Measurements from ENCODE around the gene RAB1A.

RAB1A gene

DNA sequence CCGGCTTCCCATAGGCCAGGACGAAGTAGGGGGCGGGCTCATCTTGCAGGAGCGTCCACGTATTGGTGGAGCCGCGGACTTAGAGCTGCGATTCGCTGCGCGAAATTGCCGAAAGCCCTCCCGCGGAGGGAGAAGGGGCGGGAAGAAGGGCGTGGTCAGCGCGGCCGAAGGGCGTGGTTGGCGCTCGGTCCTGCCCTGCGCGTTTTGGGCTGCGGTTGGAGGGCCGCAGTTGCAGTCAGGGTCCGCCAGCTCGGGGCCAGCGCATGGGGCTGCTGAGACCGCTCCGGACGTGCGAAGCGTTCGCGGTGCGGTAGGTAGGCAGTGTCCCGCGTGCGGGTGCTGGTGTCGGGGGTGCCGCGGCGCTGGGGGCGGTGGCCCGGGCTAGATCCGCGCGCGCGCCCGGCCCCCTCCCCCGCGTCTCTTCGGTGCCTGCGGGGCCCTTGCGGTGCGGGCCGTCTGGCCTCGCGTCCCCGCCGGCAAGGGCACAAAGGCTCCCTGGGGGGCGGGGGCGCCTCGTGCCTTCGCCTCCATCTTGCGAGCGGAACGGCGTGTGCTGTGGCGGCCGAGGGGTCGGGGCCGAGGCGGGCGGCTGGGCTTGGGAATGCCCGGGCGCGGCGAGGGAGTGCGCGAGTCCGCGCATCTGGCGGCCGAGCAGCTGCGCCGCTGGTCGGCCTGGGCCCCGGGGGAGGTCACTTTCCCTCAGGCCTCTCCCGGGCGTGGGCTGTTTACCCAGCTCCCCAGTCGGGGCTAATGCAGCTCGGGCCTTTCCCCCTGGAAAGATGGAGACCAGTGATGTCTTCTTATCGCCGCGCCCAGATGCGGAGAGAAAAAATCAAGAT is 73.5 kb downstream of the RAB1A start, which contains the start of gene CEP68:
CEP68 (plus strand) TSS at position 202 of the 839 bp plus-strand sequence. CDS start 13,029 bp downstream, outside the sequence.
- TF ChIP-seq, protein P1, sequence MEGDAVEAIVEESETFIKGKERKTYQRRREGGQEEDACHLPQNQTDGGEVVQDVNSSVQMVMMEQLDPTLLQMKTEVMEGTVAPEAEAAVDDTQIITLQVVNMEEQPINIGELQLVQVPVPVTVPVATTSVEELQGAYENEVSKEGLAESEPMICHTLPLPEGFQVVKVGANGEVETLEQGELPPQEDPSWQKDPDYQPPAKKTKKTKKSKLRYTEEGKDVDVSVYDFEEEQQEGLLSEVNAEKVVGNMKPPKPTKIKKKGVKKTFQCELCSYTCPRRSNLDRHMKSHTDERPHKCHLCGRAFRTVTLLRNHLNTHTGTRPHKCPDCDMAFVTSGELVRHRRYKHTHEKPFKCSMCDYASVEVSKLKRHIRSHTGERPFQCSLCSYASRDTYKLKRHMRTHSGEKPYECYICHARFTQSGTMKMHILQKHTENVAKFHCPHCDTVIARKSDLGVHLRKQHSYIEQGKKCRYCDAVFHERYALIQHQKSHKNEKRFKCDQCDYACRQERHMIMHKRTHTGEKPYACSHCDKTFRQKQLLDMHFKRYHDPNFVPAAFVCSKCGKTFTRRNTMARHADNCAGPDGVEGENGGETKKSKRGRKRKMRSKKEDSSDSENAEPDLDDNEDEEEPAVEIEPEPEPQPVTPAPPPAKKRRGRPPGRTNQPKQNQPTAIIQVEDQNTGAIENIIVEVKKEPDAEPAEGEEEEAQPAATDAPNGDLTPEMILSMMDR (IDR thresholded peaks at IDR 0.05; ENCODE audit: low read length): no peak
- TF ChIP-seq EZH2 (optimal IDR thresholded peaks at IDR 0.05; ENCODE audit: low read depth, low read length): no peak
- no peak for TF ChIP-seq EZH2phosphoT487 (IDR thresholded peaks at IDR 0.05; ENCODE audit: low read length)

DNA sequence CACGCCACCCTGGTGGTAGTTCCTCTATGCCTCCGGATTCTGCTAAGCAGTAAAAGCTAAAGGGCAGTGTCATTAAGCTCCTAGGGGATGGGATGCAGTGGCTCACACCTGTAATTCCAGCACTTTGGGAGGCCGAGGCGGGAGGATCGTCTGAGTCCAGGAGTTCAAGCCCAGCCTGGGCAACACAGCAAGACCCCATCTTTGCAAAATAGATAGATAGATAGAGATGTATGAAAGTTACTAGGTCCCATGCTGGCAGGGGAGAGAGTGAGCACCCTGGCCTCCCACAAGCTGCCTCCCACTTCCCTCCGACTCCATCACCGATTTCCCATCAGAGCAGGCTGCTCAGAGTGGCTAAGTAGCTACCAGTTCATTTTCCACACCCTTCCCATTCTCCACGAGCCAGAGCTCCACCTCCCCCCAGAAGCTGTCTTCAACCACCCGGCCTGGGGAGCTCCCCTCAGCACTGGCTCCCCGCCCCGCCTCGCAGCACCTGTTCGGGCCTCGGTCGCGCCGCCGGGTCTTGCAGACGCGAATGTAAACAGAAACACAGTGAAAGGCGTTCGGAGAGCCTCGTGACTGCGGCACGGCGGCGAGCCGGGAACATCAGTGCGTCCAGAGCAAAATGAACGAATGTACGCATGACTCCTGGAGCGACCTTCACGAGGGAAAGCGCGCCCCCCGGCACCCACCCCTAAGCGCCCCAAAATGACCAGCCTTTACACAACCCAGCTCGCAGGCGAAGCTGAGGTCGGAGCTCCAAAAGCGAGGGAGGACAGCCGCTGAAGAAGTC is 74.3 kb downstream of the RAB1A start:
- DNase-seq: peak; percentile 79
- Histone ChIP-seq H3F3A (ENCODE audit: insufficient read depth, low read length) (peaks cover 25% of the 10 kb centered on the region), H3K4me2 (ENCODE audit: low read depth, low read length) (peak overlapping the region; percentile 63), H3K27me3 (replicated peaks; ENCODE audit: insufficient read depth, low read length) (no peaks in the 10 kb centered on the region), H3K9ac (ENCODE audit: low read length) (peak overlapping the region; percentile 57), H4K20me1 (ENCODE audit: insufficient read depth, low read length) (no peaks in the 10 kb centered on the region), H3K9me2 (replicated peaks; ENCODE audit: insufficient read depth, low read length) (no peaks in the 10 kb centered on the region), H3K79me2 (ENCODE audit: low read length) (peaks cover 49% of the 10 kb centered on the region), H3K4me1 (ENCODE audit: low read length) (peaks cover 53% of the 10 kb centered on the region), H3K4me3 (ENCODE audit: low read length) (peak overlapping the region; percentile 78), H3K36me3 (replicated peaks; ENCODE audit: insufficient read depth, low read length) (no peaks in the 10 kb centered on the region), H3K9me3 (replicated peaks; ENCODE audit: insufficient read depth, low read length) (no peaks in the 10 kb centered on the region), H2AFZ (ENCODE audit: low read length) (peak overlapping the region; percentile 73), H3K27ac (ENCODE audit: low read length) (peak overlapping the region; percentile 65; the same call in 1 of the 2 replicates)
- TF ChIP-seq, protein P1 (IDR thresholded peaks at IDR 0.05; ENCODE audit: low read length): no peak
- TF ChIP-seq EZH2 (optimal IDR thresholded peaks at IDR 0.05; ENCODE audit: low read depth, low read length) (no peak), EZH2phosphoT487 (IDR thresholded peaks at IDR 0.05; ENCODE audit: low read length) (no peak)

More for the DNA sequence above, 73.5 kb downstream of the RAB1A start, which contains the start of gene CEP68:
- Histone ChIP-seq H3K9me2 (replicated peaks; ENCODE audit: insufficient read depth, low read length) (no peaks in the 10 kb centered on the region), H3K79me2 (ENCODE audit: low read length) (peaks cover 49% of the 10 kb centered on the region), H4K20me1 (ENCODE audit: insufficient read depth, low read length) (no peaks in the 10 kb centered on the region), H3K27ac (ENCODE audit: low read length) (peak within 1 kb of the TSS; percentile 65; the same call in 1 of the 2 replicates), H3K36me3 (replicated peaks; ENCODE audit: insufficient read depth, low read length) (no peaks in the 10 kb centered on the region), H3K4me1 (ENCODE audit: low read length) (peaks cover 53% of the 10 kb centered on the region), H3K27me3 (replicated peaks; ENCODE audit: insufficient read depth, low read length) (no peaks in the 10 kb centered on the region), H3K9ac (ENCODE audit: low read length) (peak within 1 kb of the TSS; percentile 57), H3F3A (ENCODE audit: insufficient read depth, low read length) (peaks cover 25% of the 10 kb centered on the region), H3K9me3 (replicated peaks; ENCODE audit: insufficient read depth, low read length) (no peaks in the 10 kb centered on the region), H3K4me3 (ENCODE audit: low read length) (peak within 1 kb of the TSS; percentile 78), H2AFZ (ENCODE audit: low read length) (peak within 1 kb of the TSS; percentile 73), H3K4me2 (ENCODE audit: low read depth, low read length) (peak within 1 kb of the TSS; percentile 81)
- DNase-seq: peak; percentile 98

DNA sequence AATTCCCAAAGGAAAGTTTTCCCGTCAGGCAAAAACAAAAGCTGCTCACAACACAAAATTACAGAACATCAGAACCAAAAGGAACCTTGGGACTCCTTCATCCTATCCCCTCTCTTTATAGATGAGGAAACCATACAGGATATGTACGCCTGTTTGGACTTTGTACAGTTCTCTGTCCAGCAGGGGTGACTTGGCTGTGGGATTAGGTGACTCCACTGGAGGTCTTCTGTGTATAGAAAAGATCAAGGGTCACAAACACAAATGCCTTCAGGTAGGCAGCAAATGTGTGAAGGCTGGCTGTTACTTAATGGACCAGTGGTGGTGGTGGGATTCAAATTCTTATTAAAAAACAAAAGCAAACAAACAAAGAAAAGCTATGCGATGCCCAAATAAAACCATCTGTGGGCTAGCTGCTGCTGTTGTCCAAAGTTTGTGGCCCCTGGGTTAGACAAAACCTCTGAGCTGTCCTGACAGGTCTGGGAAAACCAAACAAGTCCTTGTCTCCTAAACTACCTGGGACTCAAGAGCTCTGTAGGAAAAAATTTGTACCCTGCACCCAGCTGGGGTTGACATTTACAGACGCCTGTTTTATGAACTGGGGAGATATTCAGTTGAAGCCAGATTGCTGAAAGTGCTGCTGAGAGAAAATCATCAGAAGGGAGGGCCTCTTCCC is 75.0 kb downstream of the RAB1A start:
- H3K9ac ChIP-seq (ENCODE audit: low read length): peak overlapping the region; percentile 57
- H3K4me2 ChIP-seq (ENCODE audit: low read depth, low read length): peak overlapping the region; percentile 63
- H3K4me1 ChIP-seq (ENCODE audit: low read length): peaks cover 53% of the 10 kb centered on the region
- no peak for DNase-seq
- TF ChIP-seq EZH2 (optimal IDR thresholded peaks at IDR 0.05; ENCODE audit: low read depth, low read length): no peak
- no peak for TF ChIP-seq EZH2phosphoT487 (IDR thresholded peaks at IDR 0.05; ENCODE audit: low read length)
- TF ChIP-seq, protein P1 (IDR thresholded peaks at IDR 0.05; ENCODE audit: low read length): no peak
- H3K9me3 ChIP-seq (replicated peaks; ENCODE audit: insufficient read depth, low read length): no peaks in the 10 kb centered on the region
- no peak overlapping the region for H2AFZ ChIP-seq (ENCODE audit: low read length)
- no peaks in the 10 kb centered on the region for H4K20me1 ChIP-seq (ENCODE audit: insufficient read depth, low read length)
- peak overlapping the region; percentile 83; the same call in 1 of the 2 replicates for H3K27ac ChIP-seq (ENCODE audit: low read length)
- no peaks in the 10 kb centered on the region for H3K9me2 ChIP-seq (replicated peaks; ENCODE audit: insufficient read depth, low read length)
- no peaks in the 10 kb centered on the region for H3K36me3 ChIP-seq (replicated peaks; ENCODE audit: insufficient read depth, low read length)
- H3K4me3 ChIP-seq (ENCODE audit: low read length): peak overlapping the region; percentile 78
- peaks cover 25% of the 10 kb centered on the region for H3F3A ChIP-seq (ENCODE audit: insufficient read depth, low read length)
- H3K79me2 ChIP-seq (ENCODE audit: low read length): peaks cover 49% of the 10 kb centered on the region
- H3K27me3 ChIP-seq (replicated peaks; ENCODE audit: insufficient read depth, low read length): no peaks in the 10 kb centered on the region

Measured in MM.1S (cell line).